ENCODE measurements around the gene LARP6. TPM values are rescaled to one million over a fixed set of nuclear protein-coding genes. Genes with fewer than 3 reads are reported as not detected.
"Not testable (repeated sequence)": the region's sequence is repeated elsewhere in the genome, so short reads cannot be mapped to it uniquely, and the experiment has no call there.

The LARP6 gene
- total RNA-seq, 1 experiment from 2014 or later = 53.6 TPM

DNA sequence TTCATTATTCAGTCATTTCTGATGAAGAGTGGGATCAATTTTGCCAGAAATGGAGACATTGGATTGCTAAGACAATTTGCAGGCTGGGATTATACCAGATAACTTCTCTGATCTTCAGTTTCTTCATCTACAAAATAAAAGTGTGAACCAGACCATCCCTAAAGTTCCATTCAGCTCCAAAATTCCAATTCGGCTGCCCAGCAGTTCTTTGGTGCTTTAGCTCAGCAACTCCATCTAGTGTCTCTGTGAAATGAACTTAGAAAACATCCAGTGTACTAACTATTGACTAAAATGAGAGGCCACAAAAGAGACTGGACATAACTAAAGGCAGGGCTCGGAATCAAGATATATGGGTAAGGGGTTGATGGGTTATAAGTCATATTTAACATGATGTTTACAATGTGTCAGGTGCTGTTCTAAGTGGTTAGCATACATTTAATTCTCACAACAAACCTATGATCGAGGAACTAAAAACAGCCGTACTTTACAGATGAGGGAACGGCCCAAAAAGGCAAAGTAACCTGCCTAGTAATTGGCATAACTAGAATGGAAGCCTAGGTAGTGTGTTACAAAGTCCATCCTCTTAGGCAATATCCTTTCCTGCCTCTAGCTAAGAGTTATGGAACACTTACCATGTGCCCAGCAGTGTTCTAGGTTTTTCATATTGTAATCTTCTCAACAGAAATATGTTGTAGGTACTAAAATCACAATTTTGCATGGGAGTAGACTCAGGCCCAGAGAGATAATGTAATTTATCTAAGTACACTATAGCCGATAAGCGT is 21.2 kb upstream of the LARP6 start:
- H3K27ac ChIP-seq (ENCODE audit: low read depth, low read length, poor library complexity, severe bottlenecking) = no peak overlapping the region
- H3K36me3 ChIP-seq (ENCODE audit: insufficient read depth, low read length, poor library complexity, severe bottlenecking) = no peaks in the 10 kb centered on the region
- H3K4me3 ChIP-seq (ENCODE audit: low read depth, low read length, poor library complexity, severe bottlenecking) = no peak overlapping the region
- no peaks in the 10 kb centered on the region for H3K27me3 ChIP-seq (replicated peaks; ENCODE audit: insufficient read depth, low read depth, low read length, poor library complexity)
- ChIA-PET POLR2A (ENCODE audit: low non-redundant PET) (no interaction called here), CTCF (interaction anchor here (0.5 to 1.9 kb wide), 9 partner anchors 9 to 869 kb away, joined by 3 to 16 read pairs (median 4); no protein-coding TSS in a partner anchor)
- intact Hi-C loops (cut with micrococcal nuclease; ENCODE audit: unreplicated experiment) = loop anchor here (1.0 to 5.0 kb wide), 2 partner anchors 50 to 198 kb away; no protein-coding TSS in a partner anchor
- H3K4me1 ChIP-seq (ENCODE audit: insufficient read depth, low read length, poor library complexity, severe bottlenecking) = peaks cover 11% of the 10 kb centered on the region
- DNase-seq (ENCODE audit: low spot score) = peak; percentile 49
- H3K9me3 ChIP-seq (ENCODE audit: low read depth, low read length, poor library complexity, severe bottlenecking) = no peaks in the 10 kb centered on the region
- BruUV-seq (replicated peaks) = no TSS peak
- no peak for TF ChIP-seq EZH2 (IDR thresholded peaks at IDR 0.05; ENCODE audit: borderline replicate concordance, low read depth, low read length, poor library complexity, severe bottlenecking)
- TF ChIP-seq, protein P1, sequence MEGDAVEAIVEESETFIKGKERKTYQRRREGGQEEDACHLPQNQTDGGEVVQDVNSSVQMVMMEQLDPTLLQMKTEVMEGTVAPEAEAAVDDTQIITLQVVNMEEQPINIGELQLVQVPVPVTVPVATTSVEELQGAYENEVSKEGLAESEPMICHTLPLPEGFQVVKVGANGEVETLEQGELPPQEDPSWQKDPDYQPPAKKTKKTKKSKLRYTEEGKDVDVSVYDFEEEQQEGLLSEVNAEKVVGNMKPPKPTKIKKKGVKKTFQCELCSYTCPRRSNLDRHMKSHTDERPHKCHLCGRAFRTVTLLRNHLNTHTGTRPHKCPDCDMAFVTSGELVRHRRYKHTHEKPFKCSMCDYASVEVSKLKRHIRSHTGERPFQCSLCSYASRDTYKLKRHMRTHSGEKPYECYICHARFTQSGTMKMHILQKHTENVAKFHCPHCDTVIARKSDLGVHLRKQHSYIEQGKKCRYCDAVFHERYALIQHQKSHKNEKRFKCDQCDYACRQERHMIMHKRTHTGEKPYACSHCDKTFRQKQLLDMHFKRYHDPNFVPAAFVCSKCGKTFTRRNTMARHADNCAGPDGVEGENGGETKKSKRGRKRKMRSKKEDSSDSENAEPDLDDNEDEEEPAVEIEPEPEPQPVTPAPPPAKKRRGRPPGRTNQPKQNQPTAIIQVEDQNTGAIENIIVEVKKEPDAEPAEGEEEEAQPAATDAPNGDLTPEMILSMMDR (conservative IDR thresholded peaks at IDR 0.05; ENCODE audit: low read depth, low read length) = peak; percentile 69

GRCh38 chr15:70873232-70874054 is 19.5 kb upstream of the LARP6 start:
- Histone ChIP-seq H3K27ac (ENCODE audit: low read depth, low read length, poor library complexity, severe bottlenecking) (no peak overlapping the region), H3K9me3 (ENCODE audit: low read depth, low read length, poor library complexity, severe bottlenecking) (no peaks in the 10 kb centered on the region), H3K4me3 (ENCODE audit: low read depth, low read length, poor library complexity, severe bottlenecking) (no peak overlapping the region), H3K36me3 (ENCODE audit: insufficient read depth, low read length, poor library complexity, severe bottlenecking) (no peaks in the 10 kb centered on the region), H3K27me3 (replicated peaks; ENCODE audit: insufficient read depth, low read depth, low read length, poor library complexity) (no peaks in the 10 kb centered on the region), H3K4me1 (ENCODE audit: insufficient read depth, low read length, poor library complexity, severe bottlenecking) (peaks cover 28% of the 10 kb centered on the region)
- DNase-seq (ENCODE audit: low spot score) = no peak
- no TSS peak for BruUV-seq (replicated peaks)
- POLR2A ChIA-PET (ENCODE audit: low non-redundant PET) = interaction anchor here (0.6 kb wide), 1 partner anchor 521 kb away, joined by 10 read pairs; no protein-coding TSS in a partner anchor
- CTCF ChIA-PET = interaction anchor here (0.7 to 1.9 kb wide), 3 partner anchors 49 to 567 kb away, joined by 3 to 16 read pairs (median 3); no protein-coding TSS in a partner anchor
- TF ChIP-seq, protein P1 (conservative IDR thresholded peaks at IDR 0.05; ENCODE audit: low read depth, low read length) = no peak
- TF ChIP-seq EZH2 (IDR thresholded peaks at IDR 0.05; ENCODE audit: borderline replicate concordance, low read depth, low read length, poor library complexity, severe bottlenecking) = no peak
- intact Hi-C loops (cut with micrococcal nuclease; ENCODE audit: unreplicated experiment) = no loop called here

GRCh38 chr15:70871490-70871889 is 17.5 kb upstream of the LARP6 start:
- DNase-seq (ENCODE audit: low spot score); BruUV-seq (replicated peaks); CTCF ChIA-PET; H3K4me3 ChIP-seq (ENCODE audit: low read depth, low read length, poor library complexity, severe bottlenecking); H3K27ac ChIP-seq (ENCODE audit: low read depth, low read length, poor library complexity, severe bottlenecking); POLR2A ChIA-PET (ENCODE audit: low non-redundant PET); H3K9me3 ChIP-seq (ENCODE audit: low read depth, low read length, poor library complexity, severe bottlenecking); H3K27me3 ChIP-seq (replicated peaks; ENCODE audit: insufficient read depth, low read depth, low read length, poor library complexity); H3K36me3 ChIP-seq (ENCODE audit: insufficient read depth, low read length, poor library complexity, severe bottlenecking); intact Hi-C loops (cut with micrococcal nuclease; ENCODE audit: unreplicated experiment): not testable (repeated sequence)
- H3K4me1 ChIP-seq (ENCODE audit: insufficient read depth, low read length, poor library complexity, severe bottlenecking) = peaks cover 41% of the 10 kb centered on the region

Measured in A673 (cell line).